Right cardiac atrium (tissue), 5 donors: ENCODE data around the gene KCNIP4. TPM values are rescaled to one million over a fixed set of nuclear protein-coding genes. Genes with fewer than 3 reads are reported as not detected.

Experiments used
- ATAC-seq, 2 donors: fragments of 200-7000 bp; cut with Tn5 transposase; one replicate each; pipeline versions ENCODE4 v1.8.0 to v1.9.1; 2020; ENCODE audit warnings: moderate library complexity in 2 of 2, mild to moderate bottlenecking in 1 of 2
- DNase-seq, 3 donors: peaks; one replicate each; pipeline ENCODE4 v3.0.0-alpha.2; 2020
- H3K27ac ChIP-seq: one replicate; pipeline ENCODE4 v1.5.1; 2013; ENCODE audit warnings: mild to moderate bottlenecking, low read length, control low read depth, moderate library complexity
- H3K27me3 ChIP-seq: one replicate; pipeline ENCODE4 v1.6.1; 2013; ENCODE audit not compliant: control insufficient read depth, insufficient read depth
- H3K4me1 ChIP-seq: one replicate; pipeline ENCODE4 v1.6.1; 2013; ENCODE audit warnings: low read length; ENCODE audit not compliant: control insufficient read depth, insufficient read depth
- H3K4me3 ChIP-seq: one replicate; pipeline ENCODE4 v1.5.1; 2013; ENCODE audit warnings: low read length, control low read depth
- H3K9me3 ChIP-seq: one replicate; pipeline ENCODE4 v1.6.1; 2013; ENCODE audit warnings: low read length; ENCODE audit not compliant: control insufficient read depth
- WGBS: extraction: QIAGEN DNeasy Blood & Tissue Kit; methylation state at CpG from one replicate; pipeline ENCODE4 v1.1.7; 2013; 5-methylcytosine and 5-hydroxymethylcytosine counted together
- intact Hi-C, 4 donors: fragments of 100-400 bp; cut with DNase I; formaldehyde crosslinking; loops; one replicate each; pipeline versions ENCODE4 v1.11.0 to v1.14.0; 2022 to 2023
- polyA plus RNA-seq: library from polyadenylated mRNA; stranded (reverse); fragments of 200-250 nt; gene quantifications from one replicate; pipeline ENCODE4 v1.2.3, GENCODE V29; 2013
- total RNA-seq, 4 donors: library from RNA; stranded (reverse); fragmentation: NEBNext Ultra II Directional; extraction: Animal tissue kit (Norgen Biotek cat#: 25700); gene quantifications; one replicate each; pipeline ENCODE4 v1.2.1, GENCODE V29; 2021
- donor health status: healthy with polysubstance abuse.
- donor health status: DM: no; HTN: yes; CAD: no.
- donor health status: DM: no; HTN: no; CAD: no.
- donor health status: DM: no; HTN: yes; CAD: no; lungs with severe emphysema.
- donor health status: DM: yes; HTN: yes; CAD: no.

The KCNIP4 gene
- total and polyA plus RNA-seq, 5 donors = 0.05 to 0.86 (median 0.23) TPM; not detected in 2

DNA sequence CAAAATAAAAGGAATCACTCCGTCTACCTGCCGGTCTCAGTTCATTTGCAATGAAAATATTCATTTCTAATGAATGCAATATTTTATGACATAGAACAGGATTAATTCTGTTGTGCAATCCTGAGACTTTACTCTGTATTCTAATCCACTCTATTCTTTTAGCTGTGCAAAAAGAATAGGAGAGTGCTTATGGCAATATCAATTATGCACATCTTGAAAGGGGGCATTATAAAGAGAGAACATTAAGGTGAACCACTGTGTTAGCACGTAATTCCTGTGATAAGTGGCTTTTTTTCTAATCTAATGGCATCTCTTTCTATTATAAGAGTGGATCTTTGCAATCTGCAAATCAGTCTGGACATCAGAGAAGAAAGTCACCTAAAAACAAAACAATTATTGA is 99.5 kb downstream of the KCNIP4 start:
- DNase-seq (no peak), ATAC-seq (no peak)
- no peaks in the 10 kb centered on the region for H3K9me3 ChIP-seq
- H3K4me3 ChIP-seq = no peak overlapping the region
- intact Hi-C loops = no loop called here
- 83% methylated on average over 3 of the region's 3 CpGs for WGBS
- H3K4me1 ChIP-seq = no peaks in the 10 kb centered on the region
- no peaks in the 10 kb centered on the region for H3K27me3 ChIP-seq
- H3K27ac ChIP-seq = no peak overlapping the region

DNA sequence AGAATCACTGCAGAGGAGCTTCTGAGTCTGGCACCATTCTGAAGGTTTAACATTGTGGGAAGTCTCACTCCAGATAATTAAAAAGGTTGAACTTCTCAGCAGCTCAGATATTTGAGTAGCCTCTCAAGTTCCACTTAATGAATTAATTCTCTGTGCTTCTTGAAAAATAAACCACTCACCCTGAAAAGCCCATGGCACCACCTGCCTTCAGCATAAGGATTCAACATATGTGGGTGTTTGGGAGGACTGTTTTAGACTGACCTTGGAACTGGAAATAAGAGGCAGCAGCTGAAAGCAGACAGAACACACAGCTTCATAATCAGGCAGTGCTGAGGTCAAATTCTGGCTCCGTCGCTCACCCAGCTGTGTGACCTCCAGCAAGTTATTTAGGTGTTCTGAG is 100.6 kb downstream of the KCNIP4 start:
- no peak for DNase-seq
- Histone ChIP-seq H3K27ac (no peak overlapping the region), H3K27me3 (no peaks in the 10 kb centered on the region), H3K4me3 (no peak overlapping the region), H3K4me1 (no peaks in the 10 kb centered on the region), H3K9me3 (no peaks in the 10 kb centered on the region)
- intact Hi-C loops = no loop called here
- WGBS = 58% methylated on average over 2 of the region's 2 CpGs
- no peak for ATAC-seq

DNA sequence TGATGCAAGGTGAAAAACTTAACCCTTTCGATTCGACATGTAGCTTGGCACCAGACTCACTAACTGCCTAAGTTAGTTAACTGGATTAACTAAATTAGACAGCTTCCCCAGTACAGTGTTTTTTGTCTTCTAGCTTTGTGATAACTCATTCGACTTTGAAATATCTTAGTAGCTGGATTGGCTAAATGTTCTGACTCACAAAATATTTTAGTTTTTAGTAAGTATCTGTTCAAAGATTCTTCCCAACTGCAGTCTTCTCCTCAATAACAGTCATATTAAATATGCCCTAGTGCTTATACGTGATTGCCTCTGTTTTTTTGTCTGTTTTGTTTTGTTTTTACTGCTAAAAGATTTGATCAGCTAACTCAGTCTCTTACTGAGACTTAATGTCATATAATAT is 102.9 kb downstream of the KCNIP4 start:
- no peaks in the 10 kb centered on the region for H3K27me3 ChIP-seq
- DNase-seq (no peak), ATAC-seq (no peak)
- H3K4me1 ChIP-seq = no peaks in the 10 kb centered on the region
- 73% methylated on average over 4 of the region's 4 CpGs for WGBS
- intact Hi-C loops = no loop called here
- H3K4me3 ChIP-seq = no peak overlapping the region
- H3K27ac ChIP-seq = no peak overlapping the region
- no peaks in the 10 kb centered on the region for H3K9me3 ChIP-seq

DNA sequence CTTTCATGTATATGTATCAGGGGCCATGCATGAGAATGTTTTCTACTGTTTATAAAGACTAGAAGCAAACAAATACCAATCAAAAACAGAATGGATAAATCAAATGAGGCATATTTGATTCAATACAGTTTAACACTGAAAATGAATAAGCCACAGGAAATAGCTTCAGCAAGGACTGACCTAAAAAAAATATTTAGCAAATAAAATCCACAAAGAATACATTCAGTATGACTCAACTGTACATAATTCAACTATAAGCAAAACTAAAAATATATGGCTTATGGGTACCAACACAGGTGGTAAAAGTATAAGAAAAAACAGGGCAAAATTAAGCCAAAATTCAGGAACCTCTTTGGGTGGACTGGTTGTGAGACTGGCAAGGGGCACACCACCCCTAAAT is 112.9 kb downstream of the KCNIP4 start:
- no peak for ATAC-seq
- Histone ChIP-seq H3K9me3 (no peaks in the 10 kb centered on the region), H3K27ac (no peak overlapping the region), H3K4me3 (no peak overlapping the region), H3K4me1 (no peaks in the 10 kb centered on the region), H3K27me3 (no peaks in the 10 kb centered on the region)
- no peak for DNase-seq
- intact Hi-C loops = no loop called here

DNA sequence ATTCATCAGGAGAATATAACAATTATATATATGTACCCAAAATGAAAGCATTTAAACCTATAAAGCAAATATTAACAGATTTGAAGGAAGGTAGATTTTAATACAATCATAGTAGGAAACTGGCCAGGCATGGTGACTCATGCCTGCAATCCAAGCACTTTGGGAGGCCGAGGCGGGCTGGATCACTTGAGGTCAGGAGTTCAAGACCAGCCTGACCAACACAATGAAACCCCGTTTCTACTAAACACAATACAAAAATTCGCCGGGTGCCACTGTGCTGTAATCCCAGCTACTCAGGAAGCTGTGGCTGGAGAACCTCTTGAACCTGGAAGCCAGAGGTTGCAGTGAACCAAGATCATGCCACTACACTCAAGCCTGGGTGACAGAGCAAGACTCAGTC is 118.3 kb downstream of the KCNIP4 start:
- Histone ChIP-seq H3K9me3 (no peaks in the 10 kb centered on the region), H3K27me3 (no peaks in the 10 kb centered on the region), H3K27ac (no peak overlapping the region), H3K4me3 (no peak overlapping the region), H3K4me1 (no peaks in the 10 kb centered on the region)
- no peak for ATAC-seq
- intact Hi-C loops = no loop called here
- no peak for DNase-seq
- 84% methylated on average over 5 of the region's 5 CpGs for WGBS

DNA sequence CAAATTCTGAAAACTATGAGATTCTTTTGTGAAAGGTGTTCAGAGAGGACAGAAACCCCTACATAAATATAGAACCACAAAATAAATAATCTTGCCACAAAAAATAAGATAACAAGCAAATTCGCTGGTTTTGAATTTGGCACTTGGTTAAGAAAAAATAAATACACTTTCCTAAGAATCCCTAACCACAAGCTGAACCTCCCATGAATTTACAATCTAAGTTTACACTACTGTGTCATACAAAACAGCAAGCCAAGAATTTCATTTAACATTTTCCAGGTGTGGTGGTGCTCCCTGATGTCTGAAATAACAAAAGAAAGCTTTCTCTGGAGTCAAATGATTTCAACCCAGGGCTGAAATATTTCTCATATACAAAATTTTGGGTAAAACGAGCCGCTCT is 121.0 kb downstream of the KCNIP4 start:
- no peaks in the 10 kb centered on the region for H3K4me1 ChIP-seq
- no peak overlapping the region for H3K4me3 ChIP-seq
- ATAC-seq = no peak
- no peak overlapping the region for H3K27ac ChIP-seq
- no peaks in the 10 kb centered on the region for H3K27me3 ChIP-seq
- WGBS = 75% methylated on average over 3 of the region's 3 CpGs
- H3K9me3 ChIP-seq = no peaks in the 10 kb centered on the region
- DNase-seq = no peak
- intact Hi-C loops = no loop called here

DNA sequence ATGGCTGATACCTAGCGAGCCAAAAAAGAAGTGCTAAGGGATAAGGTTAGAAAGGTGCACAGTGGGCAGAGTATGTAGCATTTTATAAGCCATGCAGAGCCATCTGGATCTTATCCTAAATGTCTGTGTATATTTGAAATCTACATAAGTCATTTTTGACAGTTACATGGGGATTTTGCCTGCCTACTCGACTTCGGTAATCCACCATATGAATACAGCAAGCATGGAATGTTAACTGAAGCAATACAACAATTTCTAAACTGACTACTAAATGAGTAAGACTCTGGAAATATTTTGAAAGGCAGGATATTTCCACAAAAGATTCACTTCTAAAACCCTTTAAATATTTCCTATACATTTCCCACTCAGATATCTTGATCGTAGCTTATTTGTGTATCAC is 122.5 kb downstream of the KCNIP4 start:
- intact Hi-C loops = no loop called here
- no peak overlapping the region for H3K4me3 ChIP-seq
- no peaks in the 10 kb centered on the region for H3K27me3 ChIP-seq
- WGBS = 86% methylated on average over 4 of the region's 4 CpGs
- H3K9me3 ChIP-seq = no peaks in the 10 kb centered on the region
- ATAC-seq (no peak), DNase-seq (no peak)
- H3K27ac ChIP-seq = no peak overlapping the region
- no peaks in the 10 kb centered on the region for H3K4me1 ChIP-seq

DNA sequence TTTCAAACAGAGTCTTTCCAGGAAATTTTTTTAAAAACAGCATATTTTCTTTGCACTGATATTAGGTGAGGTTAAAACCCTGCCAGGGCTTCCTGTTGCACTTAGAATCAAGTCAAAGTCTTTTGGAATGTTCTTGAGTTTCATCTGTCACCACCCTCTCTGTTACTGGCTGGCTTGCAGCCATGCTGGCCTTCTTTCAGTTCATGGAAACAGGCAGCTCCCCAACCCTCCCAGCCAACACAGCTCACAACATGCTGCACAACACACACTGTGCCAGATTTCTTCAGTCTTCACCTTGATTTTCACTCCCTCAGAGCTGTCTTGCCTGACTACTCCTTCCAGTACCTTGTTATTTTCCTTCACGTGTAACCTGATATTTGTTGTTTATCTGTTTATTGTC is 129.5 kb downstream of the KCNIP4 start:
- no peaks in the 10 kb centered on the region for H3K9me3 ChIP-seq
- no peaks in the 10 kb centered on the region for H3K4me1 ChIP-seq
- 40% methylated on average over 1 of the region's 1 CpG for WGBS
- peak in 1 of 2 donors; percentile 33 for ATAC-seq
- peak in 1 of 3 donors; percentile 56 for DNase-seq
- H3K27me3 ChIP-seq = no peaks in the 10 kb centered on the region
- H3K27ac ChIP-seq = no peak overlapping the region
- intact Hi-C loops = no loop called here
- no peak overlapping the region for H3K4me3 ChIP-seq

DNA sequence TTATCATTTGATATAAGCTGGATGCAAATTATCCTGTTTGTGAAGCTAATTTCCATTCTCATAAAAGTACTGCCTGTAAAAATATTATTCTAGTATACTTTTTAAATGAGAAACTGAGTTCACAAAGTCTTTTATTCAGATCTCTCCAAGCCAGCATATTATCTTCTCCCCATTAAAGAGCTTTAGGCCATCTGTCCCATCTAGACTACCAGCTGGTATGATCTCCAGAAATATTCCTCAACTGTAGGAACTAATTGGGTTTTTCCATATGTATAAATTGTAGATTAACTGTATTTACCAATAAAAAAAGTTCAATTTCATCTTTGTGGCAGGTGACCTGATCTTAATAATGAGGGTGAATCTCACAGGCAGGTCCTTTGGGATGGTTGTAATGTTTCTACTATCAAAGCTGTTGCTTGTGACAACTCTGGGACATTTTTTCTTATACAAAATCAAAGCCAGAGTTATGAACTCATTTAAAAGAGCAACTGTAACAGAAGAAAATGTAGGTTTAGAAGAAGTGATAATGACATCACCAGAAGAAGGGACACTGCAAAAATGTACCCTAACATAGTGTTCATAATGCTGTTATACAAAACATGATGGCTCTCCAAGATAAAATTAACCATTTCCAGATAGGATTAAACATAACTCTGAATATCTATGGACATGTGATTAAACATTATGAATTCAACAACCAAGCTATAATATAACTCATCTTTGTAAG is 132.8 kb downstream of the KCNIP4 start:
- intact Hi-C loops = no loop called here
- H3K27me3 ChIP-seq = no peaks in the 10 kb centered on the region
- DNase-seq = no peak
- no peak overlapping the region for H3K27ac ChIP-seq
- H3K4me1 ChIP-seq = no peaks in the 10 kb centered on the region
- H3K4me3 ChIP-seq = no peak overlapping the region
- ATAC-seq = no peak
- H3K9me3 ChIP-seq = no peaks in the 10 kb centered on the region

DNA sequence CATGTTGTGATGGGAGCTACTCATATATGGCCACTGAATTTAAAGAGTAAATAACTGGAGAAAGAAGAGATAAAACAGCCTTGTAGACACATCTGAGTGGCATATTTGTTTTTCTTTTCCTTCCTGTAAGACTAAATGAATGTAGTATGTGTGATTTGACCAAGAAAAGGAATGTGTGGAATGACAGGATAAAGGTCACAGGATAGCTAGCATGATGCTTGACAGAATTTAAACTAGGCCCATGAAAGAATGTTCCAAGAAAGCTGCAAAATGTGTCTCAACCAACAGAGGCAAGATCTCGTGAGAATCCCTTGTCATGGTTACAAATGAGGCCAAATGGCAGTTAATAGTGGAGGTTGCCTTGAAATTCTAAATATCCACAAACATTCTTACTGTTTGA is 137.0 kb downstream of the KCNIP4 start:
- DNase-seq (no peak), ATAC-seq (no peak)
- 31% methylated on average over 1 of the region's 1 CpG for WGBS
- H3K27me3 ChIP-seq = no peaks in the 10 kb centered on the region
- intact Hi-C loops = no loop called here
- H3K4me3 ChIP-seq = no peak overlapping the region
- no peaks in the 10 kb centered on the region for H3K4me1 ChIP-seq
- no peaks in the 10 kb centered on the region for H3K9me3 ChIP-seq
- no peak overlapping the region for H3K27ac ChIP-seq

DNA sequence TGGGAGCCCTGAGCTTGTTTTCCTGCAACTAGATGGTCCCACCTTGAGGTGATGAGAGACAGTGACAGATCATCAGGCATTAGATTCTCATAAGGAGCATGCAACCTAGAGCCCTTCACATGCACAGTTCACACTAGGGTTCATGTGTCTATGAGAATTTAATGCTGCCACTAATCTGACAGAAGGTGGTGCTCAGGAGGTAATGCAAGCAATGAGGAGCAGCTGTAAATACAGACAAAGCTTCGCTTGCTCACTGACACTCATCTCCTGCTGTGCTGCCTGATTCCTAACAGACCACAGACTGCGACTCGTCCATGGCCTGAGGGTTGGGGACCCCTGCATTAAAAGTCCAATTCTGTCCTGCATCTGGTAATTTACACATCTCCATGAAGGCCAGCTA is 141.6 kb downstream of the KCNIP4 start:
- ATAC-seq = no peak
- no peak for DNase-seq
- no peaks in the 10 kb centered on the region for H3K4me1 ChIP-seq
- intact Hi-C loops = no loop called here
- no peak overlapping the region for H3K4me3 ChIP-seq
- WGBS = 86% methylated on average over 3 of the region's 3 CpGs
- no peaks in the 10 kb centered on the region for H3K27me3 ChIP-seq
- H3K9me3 ChIP-seq = no peaks in the 10 kb centered on the region
- no peak overlapping the region for H3K27ac ChIP-seq

DNA sequence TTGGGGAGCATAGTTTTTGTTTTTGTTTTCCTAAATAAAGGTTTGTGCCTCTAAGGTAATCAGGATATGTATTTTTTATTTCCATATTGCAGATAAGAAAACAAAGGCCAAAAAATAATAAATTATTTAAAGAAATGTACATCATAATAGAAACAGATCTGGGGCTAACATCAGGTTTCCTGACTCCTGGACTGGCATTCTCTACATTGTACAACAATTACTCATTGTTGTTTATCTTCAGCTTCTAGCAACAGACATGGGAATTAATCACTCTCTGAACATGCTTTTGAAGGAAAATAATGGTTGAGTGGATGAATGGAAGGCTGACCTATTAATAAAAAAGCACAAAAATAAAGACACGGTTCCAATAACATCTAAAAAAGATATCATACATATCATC is 146.2 kb downstream of the KCNIP4 start:
- ATAC-seq = no peak
- no peak for DNase-seq
- intact Hi-C loops = no loop called here
- WGBS = 38% methylated on average over 1 of the region's 1 CpG
- Histone ChIP-seq H3K9me3 (no peaks in the 10 kb centered on the region), H3K27ac (no peak overlapping the region), H3K4me1 (no peaks in the 10 kb centered on the region), H3K4me3 (no peak overlapping the region), H3K27me3 (no peaks in the 10 kb centered on the region)
